SK-N-SH (cell line): Measurements from ENCODE around the gene GPR101.

Source experiments
- CTCF ChIP-seq: fragments of 200-600 bp; sonication (generic); IDR thresholded peaks from 2 replicates; pipeline ENCODE4 v1.6.1; 2017; ENCODE audit warnings: antibody characterized with exemption, mild to moderate bottlenecking, moderate library complexity
- EP300 ChIP-seq, 2 experiments: IDR thresholded peaks; 2 replicates each; pipeline versions ENCODE4 v1.4.0 to v1.6.1; 2012; ENCODE audit warnings: borderline replicate concordance in 1 of 2, low read depth in 1 of 2, low read length in 1 of 2
- EZH2phosphoT487 ChIP-seq: fragments of 200-600 bp; sonication (generic); IDR thresholded peaks from 2 replicates; pipeline ENCODE4 v1.6.1; 2017; ENCODE audit warnings: low read depth, mixed run types, mild to moderate bottlenecking, antibody characterized with exemption, moderate library complexity, borderline replicate concordance
- POLR2AphosphoS5 ChIP-seq: IDR thresholded peaks from 2 replicates; pipeline ENCODE4 v1.6.1; 2012; ENCODE audit warnings: low read depth, low read length
- SIN3A ChIP-seq: IDR thresholded peaks from 2 replicates; pipeline ENCODE4 v1.6.1; 2012; ENCODE audit warnings: low read depth, mild to moderate bottlenecking, low read length, moderate library complexity, borderline replicate concordance
- YY1 ChIP-seq: IDR thresholded peaks from 2 replicates; pipeline ENCODE4 v1.4.0; 2012; ENCODE audit warnings: low read depth, mild to moderate bottlenecking
- ZBTB33 ChIP-seq: IDR thresholded peaks from 2 replicates; pipeline ENCODE4 v1.4.0; 2012; ENCODE audit warnings: low read depth, borderline replicate concordance

- TF ChIP-seq POLR2AphosphoS5 (no peak), CTCF (no peak), ZBTB33 (no peak), SIN3A (no peak), EZH2phosphoT487 (no peak), YY1 (no peak), EP300 (IDR thresholded peaks at IDR 0.05; ENCODE audit: borderline replicate concordance in 1 of 2, low read depth in 1 of 2, low read length in 1 of 2) (no peak)
These were observed 37.8 kb upstream of the GPR101 start for GRCh38 chrX:137071596-137071995.
